Measurements from ENCODE around the gene XYLB. TPM values are rescaled to one million over a fixed set of nuclear protein-coding genes. Genes with fewer than 3 reads are reported as not detected.
A peak's percentile ranks its signal among the peaks of the same experiment; 100 is the strongest.

The XYLB gene
- total RNA-seq, 2 experiments from 2014 or later, result 5.3 to 7.2 TPM

GRCh38 chr3:38446812-38447211, 100.2 kb downstream of the XYLB start:
- TF ChIP-seq EZH2phosphoT487 (IDR thresholded peaks at IDR 0.05; ENCODE audit: borderline replicate concordance, low read depth, low read length) (no peak), CTCF (conservative IDR thresholded peaks at IDR 0.05; ENCODE audit: low read length) (no peak)
- Histone ChIP-seq H3K4me3 (ENCODE audit: low read depth, low read length, poor library complexity, severe bottlenecking) (no peak overlapping the region), H4K20me1 (ENCODE audit: insufficient read depth, low read length) (no peaks in the 10 kb centered on the region), H3K9me3 (ENCODE audit: low read length) (no peaks in the 10 kb centered on the region), H3K36me3 (ENCODE audit: insufficient read depth, low read length) (no peaks in the 10 kb centered on the region), H2AFZ (ENCODE audit: low read length) (no peak overlapping the region), H3K4me1 (ENCODE audit: insufficient read depth, low read length, poor library complexity, severe bottlenecking) (no peaks in the 10 kb centered on the region), H3K79me2 (ENCODE audit: insufficient read depth, low read depth, low read length) (no peaks in the 10 kb centered on the region), H3K4me2 (ENCODE audit: low read length) (no peak overlapping the region), H3K9me2 (ENCODE audit: insufficient read depth, low read length) (no peaks in the 10 kb centered on the region), H3K27ac (ENCODE audit: low read depth, low read length, poor library complexity, severe bottlenecking) (no peak overlapping the region)
- DNase-seq (ENCODE audit: low spot score), result no peak
- ChIA-PET POLR2A (interaction anchor here (0.7 kb wide), 1 partner anchor 55 kb away, joined by 3 read pairs; no protein-coding TSS in a partner anchor), CTCF (ENCODE audit: unreplicated experiment) (no interaction called here)
- no TSS peak for BruUV-seq (replicated peaks)
- intact Hi-C loops (cut with micrococcal nuclease; ENCODE audit: unreplicated experiment), result no loop called here

GRCh38 chr3:38450853-38451252, 104.3 kb downstream of the XYLB start:
- TF ChIP-seq EZH2phosphoT487 (IDR thresholded peaks at IDR 0.05; ENCODE audit: borderline replicate concordance, low read depth, low read length), result no peak
- no peak for TF ChIP-seq CTCF (conservative IDR thresholded peaks at IDR 0.05; ENCODE audit: low read length)
- intact Hi-C loops (cut with micrococcal nuclease; ENCODE audit: unreplicated experiment), result no loop called here
- POLR2A ChIA-PET, result no interaction called here
- Histone ChIP-seq H3K4me1 (ENCODE audit: insufficient read depth, low read length, poor library complexity, severe bottlenecking) (no peaks in the 10 kb centered on the region), H3K79me2 (ENCODE audit: insufficient read depth, low read depth, low read length) (no peaks in the 10 kb centered on the region), H3K4me2 (ENCODE audit: low read length) (no peak overlapping the region), H3K9me3 (ENCODE audit: low read length) (no peaks in the 10 kb centered on the region), H3K36me3 (ENCODE audit: insufficient read depth, low read length) (no peaks in the 10 kb centered on the region), H4K20me1 (ENCODE audit: insufficient read depth, low read length) (no peaks in the 10 kb centered on the region), H2AFZ (ENCODE audit: low read length) (no peak overlapping the region), H3K4me3 (ENCODE audit: low read depth, low read length, poor library complexity, severe bottlenecking) (no peak overlapping the region), H3K9me2 (ENCODE audit: insufficient read depth, low read length) (no peaks in the 10 kb centered on the region), H3K27ac (ENCODE audit: low read depth, low read length, poor library complexity, severe bottlenecking) (no peak overlapping the region)
- no TSS peak for BruUV-seq (replicated peaks)
- CTCF ChIA-PET (ENCODE audit: unreplicated experiment), result no interaction called here
- no peak for DNase-seq (ENCODE audit: low spot score)

GRCh38 chr3:38453075-38453912, 106.7 kb downstream of the XYLB start, which contains the start of gene ACVR2B:
TSS of gene ACVR2B (plus strand) at chr3:38453890. CDS start at chr3:38454323, 433 bp downstream.
- TF ChIP-seq EZH2phosphoT487 (IDR thresholded peaks at IDR 0.05; ENCODE audit: borderline replicate concordance, low read depth, low read length), result no peak
- no peak for TF ChIP-seq CTCF (conservative IDR thresholded peaks at IDR 0.05; ENCODE audit: low read length)
- POLR2A ChIA-PET, result interaction anchor here (0.6 to 0.9 kb wide), 2 partner anchors 314 to 874 kb away, joined by 3 read pairs; no protein-coding TSS in a partner anchor
- intact Hi-C loops (cut with micrococcal nuclease; ENCODE audit: unreplicated experiment), result no loop called here

More at GRCh38 chr3:38453075-38453912, 106.7 kb downstream of the XYLB start, which contains the start of gene ACVR2B:
- no TSS peak for BruUV-seq (replicated peaks)
- H3K4me2 ChIP-seq (ENCODE audit: low read length), result peak within 1 kb of the TSS; percentile 95
- CTCF ChIA-PET (ENCODE audit: unreplicated experiment), result interaction anchor here (1.1 kb wide), 1 partner anchor 107 kb away, joined by 3 read pairs; no protein-coding TSS in a partner anchor
- peak within 1 kb of the TSS; percentile 66 for H2AFZ ChIP-seq (ENCODE audit: low read length)
- no peaks in the 10 kb centered on the region for H3K9me3 ChIP-seq (ENCODE audit: low read length)
- peak within 1 kb of the TSS; percentile 73 for H3K4me3 ChIP-seq (ENCODE audit: low read depth, low read length, poor library complexity, severe bottlenecking)
- no peaks in the 10 kb centered on the region for H3K9me2 ChIP-seq (ENCODE audit: insufficient read depth, low read length)
- H3K4me1 ChIP-seq (ENCODE audit: insufficient read depth, low read length, poor library complexity, severe bottlenecking), result no peaks in the 10 kb centered on the region
- peak; percentile 83 for DNase-seq (ENCODE audit: low spot score)
- H3K36me3 ChIP-seq (ENCODE audit: insufficient read depth, low read length), result no peaks in the 10 kb centered on the region
- H3K27ac ChIP-seq (ENCODE audit: low read depth, low read length, poor library complexity, severe bottlenecking), result no peak within 1 kb of the TSS
- no peaks in the 10 kb centered on the region for H4K20me1 ChIP-seq (ENCODE audit: insufficient read depth, low read length)
- H3K79me2 ChIP-seq (ENCODE audit: insufficient read depth, low read depth, low read length), result no peaks in the 10 kb centered on the region

Measured in OCI-LY7 (cell line).